HepG2 (cell line): Measurements from ENCODE around the gene STYX. TPM values are rescaled to one million over a fixed set of nuclear protein-coding genes. Genes with fewer than 3 reads are reported as not detected.

Experiments used
- AGO2 ChIP-seq: fragments of 200-400 bp; formaldehyde crosslinking; optimal IDR thresholded peaks from 2 replicates; pipeline ENCODE3; 2017; ENCODE audit warnings: mild to moderate bottlenecking, low read depth, low read length, moderate library complexity
- ETS1 ChIP-seq: sonication (generic); formaldehyde crosslinking; IDR thresholded peaks from 2 replicates; pipeline ENCODE4 v1.4.0; 2020; ENCODE audit warnings: missing genetic modification reagents
- FUBP1 ChIP-seq: sonication (generic); formaldehyde crosslinking; IDR thresholded peaks from 2 replicates; pipeline ENCODE4 v1.5.1; 2020; ENCODE audit warnings: missing genetic modification reagents, mild to moderate bottlenecking, borderline replicate concordance
- HDAC2 ChIP-seq: sonication (generic); formaldehyde crosslinking; IDR thresholded peaks from 2 replicates; pipeline ENCODE4 v1.4.0; 2020; ENCODE audit warnings: missing genetic modification reagents
- HOXA3 ChIP-seq: sonication (generic); formaldehyde crosslinking; IDR thresholded peaks from 2 replicates; pipeline ENCODE4 v1.5.0; 2020; ENCODE audit warnings: missing genetic modification reagents
- KDM5B ChIP-seq: sonication (generic); formaldehyde crosslinking; IDR thresholded peaks from 2 replicates; pipeline ENCODE4 v1.4.0; 2020; ENCODE audit warnings: missing genetic modification reagents, mild to moderate bottlenecking, borderline replicate concordance
- MAZ ChIP-seq, 2 experiments: sonication (generic) in 1 of 2; formaldehyde crosslinking in 1 of 2; IDR thresholded peaks; 2 replicates each; pipeline versions ENCODE4 v1.5.0 to v1.6.1; 2012 to 2020; ENCODE audit warnings: low read depth in 2 of 2, mild to moderate bottlenecking in 2 of 2, borderline replicate concordance in 1 of 2, improper control_type of control experiment in 1 of 2, low read length in 1 of 2, missing genetic modification reagents in 1 of 2, moderate library complexity in 1 of 2
- MYC ChIP-seq: sonication (generic); formaldehyde crosslinking; IDR thresholded peaks from 2 replicates; pipeline ENCODE4 v1.9.0; 2021; ENCODE audit warnings: missing genetic modification reagents, borderline replicate concordance
- SALL2 ChIP-seq: sonication (generic); formaldehyde crosslinking; IDR thresholded peaks from 2 replicates; pipeline ENCODE4 v1.8.1; 2023; ENCODE audit warnings: mild to moderate bottlenecking, missing genetic modification reagents, inconsistent platforms
- ZNF281 ChIP-seq: sonication (generic); formaldehyde crosslinking; IDR thresholded peaks from 2 replicates; pipeline ENCODE4 v1.4.0; 2020; ENCODE audit warnings: missing genetic modification reagents, borderline replicate concordance
- ZNF337 ChIP-seq: sonication (generic); formaldehyde crosslinking; IDR thresholded peaks from 2 replicates; pipeline ENCODE4 v1.5.1; 2020; ENCODE audit warnings: missing genetic modification reagents, low read depth, mild to moderate bottlenecking, borderline replicate concordance
- ZNF382 ChIP-seq: sonication (generic); formaldehyde crosslinking; IDR thresholded peaks from 2 replicates; pipeline ENCODE4 v1.5.0; 2020; ENCODE audit warnings: missing genetic modification reagents, mild to moderate bottlenecking, borderline replicate concordance
- ZNF446 ChIP-seq: sonication (generic); formaldehyde crosslinking; IDR thresholded peaks from 2 replicates; pipeline ENCODE4 v1.5.0; 2020; ENCODE audit warnings: mild to moderate bottlenecking, missing genetic modification reagents
- ZNF512 ChIP-seq: sonication (generic); formaldehyde crosslinking; IDR thresholded peaks from 2 replicates; pipeline ENCODE4 v1.4.0; 2020; ENCODE audit warnings: mild to moderate bottlenecking, missing genetic modification reagents
- ZNF589 ChIP-seq: sonication (generic); formaldehyde crosslinking; conservative IDR thresholded peaks from 2 replicates; pipeline ENCODE4 v1.8.0; 2022; ENCODE audit warnings: mild to moderate bottlenecking, moderate library complexity, missing genetic modification reagents
- ZNF691 ChIP-seq: sonication (generic); formaldehyde crosslinking; IDR thresholded peaks from 2 replicates; pipeline ENCODE4 v1.4.0; 2020; ENCODE audit warnings: missing genetic modification reagents, low read depth, mild to moderate bottlenecking, borderline replicate concordance
- ZNF766 ChIP-seq: sonication (generic); formaldehyde crosslinking; IDR thresholded peaks from 2 replicates; pipeline ENCODE4 v1.5.0; 2020; ENCODE audit warnings: missing genetic modification reagents, borderline replicate concordance
- ZNF83 ChIP-seq: sonication (generic); formaldehyde crosslinking; IDR thresholded peaks from 2 replicates; pipeline ENCODE4 v1.4.0; 2020; ENCODE audit warnings: missing genetic modification reagents, mild to moderate bottlenecking, borderline replicate concordance
- ZSCAN12 ChIP-seq: sonication (generic); formaldehyde crosslinking; IDR thresholded peaks from 2 replicates; pipeline ENCODE4 v1.9.0; 2021; ENCODE audit warnings: mild to moderate bottlenecking, missing genetic modification reagents
- polyA plus RNA-seq, 8 experiments: library from polyadenylated mRNA; depleted of rRNA in 3 of 8; stranded (reverse) in 7 of 8; unstranded in 1 of 8; fragments of >200 nt; fragmentation: Illumina TruSeq in 4 of 8; extraction: Trizol in 4 of 8; gene quantifications; 2 replicates each; pipeline versions ENCODE4 v1.2.1 to v1.2.3, GENCODE V29; 2011 to 2016; ENCODE audit warnings: low read depth in 4 of 8, missing spikeins in 1 of 8, mixed read lengths in 1 of 8; ENCODE audit not compliant: insufficient read depth in 1 of 8
- total RNA-seq, 5 experiments: library from RNA; depleted of rRNA; stranded (reverse); fragments of >200 nt; fragmentation: Illumina TruSeq; extraction: Trizol; gene quantifications; 2 replicates each; pipeline ENCODE4 v1.2.3, GENCODE V29; 2016; ENCODE audit warnings: low read depth in 1 of 5

Gene STYX
- total and polyA plus RNA-seq, 2 of the 13 experiments (the other 11 are each of a cell fraction or from before 2014, with no cell fraction given): 6.6 to 10.9 TPM

- no peak for TF ChIP-seq ZNF281 (CRISPR knock-in tag)
- no peak for TF ChIP-seq ZNF512 (CRISPR knock-in tag)
- TF ChIP-seq ZNF382 (CRISPR knock-in tag): no peak
- peak; percentile 57 for TF ChIP-seq HOXA3 (CRISPR knock-in tag)
- TF ChIP-seq ZNF691: no peak; the same call in 1 of the 2 replicates
- 0 out of 2 replicates have a peak, but pooled peaks have one; percentile 85 for TF ChIP-seq ZNF337 (CRISPR knock-in tag)
- no peak for TF ChIP-seq ZNF83 (CRISPR knock-in tag)
- no peak for TF ChIP-seq FUBP1 (CRISPR knock-in tag)
- TF ChIP-seq ZSCAN12 (CRISPR knock-in tag): 0 out of 2 replicates have a peak, but pooled peaks have one; percentile 69
- TF ChIP-seq MYC (CRISPR knock-in tag): peak; percentile 55; the same call in 1 of the 2 replicates
- 0 out of 2 replicates have a peak, but pooled peaks have one; percentile 11 for TF ChIP-seq HDAC2 (CRISPR knock-in tag)
- peak; percentile 20 for TF ChIP-seq AGO2
- TF ChIP-seq MAZ (IDR thresholded peaks at IDR 0.05; ENCODE audit: borderline replicate concordance, low read depth, low read length): peak; percentile 62; the same call in 1 of the 2 replicates
- TF ChIP-seq MAZ (CRISPR knock-in tag; IDR thresholded peaks at IDR 0.05; ENCODE audit: low read depth): no peak; the same call in 1 of the 2 replicates
- TF ChIP-seq KDM5B (CRISPR knock-in tag): peak; percentile 50; the same call in 1 of the 2 replicates
- peak; percentile 71; the same call in 1 of the 2 replicates for TF ChIP-seq ETS1 (CRISPR knock-in tag)
- no peak for TF ChIP-seq ZNF589 (CRISPR knock-in tag)
- peak; percentile 49; the same call in 1 of the 2 replicates for TF ChIP-seq SALL2 (CRISPR knock-in tag)
- TF ChIP-seq ZNF446 (CRISPR knock-in tag): peak; percentile 60; the same call in 1 of the 2 replicates
- 0 out of 2 replicates have a peak, but pooled peaks have one; percentile 22 for TF ChIP-seq ZNF766
Measured at GRCh38 chr14:52695481-52696091, 34.4 kb upstream of the STYX start, which contains the start of gene ERO1A (continued).
